GM19397 (cell line): ENCODE results near the gene USP24.
"Not testable (repeated sequence)": the region's sequence is repeated elsewhere in the genome, so short reads cannot be mapped to it uniquely, and the experiment has no call there.

ENCODE experiments used
- ATAC-seq: cut with Tn5 transposase; IDR thresholded peaks from one replicate; pipeline ENCODE4 v1.9.1; 2021; ENCODE audit warnings: mild to moderate bottlenecking, moderate library complexity; ENCODE audit not compliant: unreplicated experiment

Gene USP24

DNA sequence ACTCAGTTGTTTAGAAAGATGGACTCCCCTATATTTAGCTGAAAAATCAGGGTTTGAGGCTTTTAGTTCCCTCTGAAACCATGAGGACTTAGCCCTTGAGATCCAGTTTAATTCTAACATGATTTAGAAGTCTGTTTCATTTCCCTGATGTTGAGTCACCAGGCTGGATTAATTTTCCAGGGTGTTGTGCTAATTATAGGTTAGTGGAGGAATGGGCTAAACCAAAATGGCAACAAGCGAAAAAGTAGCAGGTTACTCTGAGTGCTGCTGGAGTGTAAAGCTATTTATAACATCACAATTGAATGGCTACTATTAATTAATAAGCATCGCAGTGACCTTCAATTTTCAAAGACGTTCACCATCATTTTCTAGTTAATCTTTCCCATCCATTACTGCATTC lies 15.5 kb upstream of the USP24 start:
- ATAC-seq: no peak

DNA sequence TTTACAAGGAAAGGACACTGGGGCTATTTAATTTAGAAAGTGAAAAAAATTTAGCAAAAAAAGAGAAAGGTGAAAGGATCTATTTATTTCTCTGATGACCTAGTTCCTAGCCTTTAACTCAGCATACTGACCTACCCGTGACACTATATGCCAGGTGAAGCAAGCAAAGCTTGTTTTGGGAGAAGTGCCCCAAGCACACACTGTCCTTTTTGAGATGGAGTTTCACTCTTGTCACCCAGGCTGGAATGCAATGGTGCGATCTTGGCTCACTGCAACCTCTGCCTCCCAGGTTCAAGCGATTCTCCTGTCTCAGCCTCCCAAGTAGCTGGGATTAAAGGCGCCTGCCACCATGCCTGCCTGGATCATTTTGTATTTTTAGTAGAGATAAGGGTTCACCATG lies 14.6 kb upstream of the USP24 start:
- ATAC-seq: not testable (repeated sequence)

DNA sequence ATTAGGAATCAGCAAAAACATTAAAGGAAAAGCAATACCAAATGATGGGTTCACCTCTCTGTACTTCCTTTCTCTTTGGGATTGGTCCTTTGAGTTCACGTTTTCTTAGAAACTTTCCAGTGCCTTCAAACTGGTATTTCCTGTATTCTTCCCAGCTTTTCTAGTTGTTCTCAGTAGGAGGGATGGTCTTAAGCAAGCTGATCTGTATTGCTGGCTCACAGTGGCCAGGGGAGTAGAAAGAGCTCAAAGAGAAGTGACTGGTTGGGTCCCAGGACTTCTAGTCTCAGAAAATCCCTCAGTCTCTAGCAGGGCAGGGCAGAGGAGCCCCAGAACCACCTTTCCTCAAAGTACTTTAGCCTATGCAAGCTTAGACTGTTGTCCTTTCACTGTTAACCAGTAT lies 10.1 kb upstream of the USP24 start:
- ATAC-seq: no peak

DNA sequence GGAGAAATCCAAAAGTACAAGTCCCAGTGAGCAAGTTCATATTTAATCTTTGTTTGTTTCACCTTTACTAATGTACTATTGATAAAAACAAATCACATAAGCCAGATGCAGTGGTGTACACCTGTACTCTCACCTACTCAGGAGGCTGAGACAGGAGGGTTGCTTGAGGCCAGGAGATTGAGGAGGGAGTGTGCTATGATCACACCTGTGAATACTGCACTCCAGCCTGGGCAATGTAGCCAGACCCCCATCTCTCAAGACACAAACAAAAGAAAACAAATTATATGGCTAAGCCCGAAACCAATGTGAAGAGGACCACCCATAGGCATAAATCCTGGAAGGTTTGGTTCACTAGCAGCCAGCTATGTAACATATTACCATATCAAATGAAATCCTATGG lies 9.6 kb upstream of the USP24 start:
- no peak for ATAC-seq

DNA sequence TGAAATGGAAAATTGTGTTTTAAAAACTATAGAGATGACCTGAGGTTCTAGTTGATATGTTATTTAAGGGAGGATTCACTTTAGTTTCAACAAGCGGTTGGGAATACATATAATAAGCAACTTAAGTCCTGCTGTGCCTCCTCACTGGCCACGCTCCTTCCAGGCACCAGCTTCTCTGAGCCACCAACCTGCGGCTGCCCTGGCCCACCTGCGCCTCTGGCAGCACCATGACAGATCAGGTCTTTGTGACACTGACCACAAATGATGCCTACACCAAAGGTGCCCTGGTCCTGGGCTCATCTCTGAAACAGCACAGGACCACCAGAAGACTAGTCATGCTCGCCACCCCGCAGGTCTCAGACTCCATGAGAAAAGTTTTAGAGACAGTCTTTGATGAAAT lies 7.0 kb upstream of the USP24 start:
- ATAC-seq: no peak

DNA sequence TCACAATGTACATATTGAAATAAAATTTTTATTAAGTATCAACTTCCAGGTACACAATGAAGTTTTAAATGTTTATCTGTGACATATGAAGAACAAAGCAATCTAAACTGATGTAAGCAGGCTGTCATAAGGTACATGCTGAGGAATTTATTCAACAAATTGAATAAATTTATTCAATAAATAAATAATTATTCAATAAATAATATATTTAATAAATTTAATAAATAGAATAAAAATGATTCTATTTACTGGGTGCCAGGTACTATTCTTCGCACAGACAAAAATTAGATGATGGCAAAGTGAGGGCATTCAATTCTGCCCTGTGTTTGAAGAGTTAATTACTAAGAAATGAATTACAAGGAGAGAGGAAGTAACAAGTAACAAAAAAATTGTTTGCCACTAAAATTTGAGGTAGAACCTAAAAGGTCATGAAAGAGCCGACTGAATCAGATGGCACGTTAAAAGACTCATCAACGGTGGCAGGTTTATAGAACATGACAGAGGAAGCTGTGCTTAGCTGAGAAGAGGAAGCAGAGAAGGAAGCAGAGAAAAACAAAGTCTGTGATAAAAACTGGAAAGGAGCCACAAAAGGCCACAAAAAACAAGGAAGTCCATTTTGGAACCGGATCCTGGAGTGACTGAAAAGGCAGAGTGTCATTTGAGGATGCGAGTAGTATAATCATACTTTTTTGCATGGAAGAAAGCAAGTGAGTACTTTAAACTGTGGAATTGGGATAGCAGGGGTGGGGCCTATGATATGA lies 2.2 kb upstream of the USP24 start:
- no peak for ATAC-seq

DNA sequence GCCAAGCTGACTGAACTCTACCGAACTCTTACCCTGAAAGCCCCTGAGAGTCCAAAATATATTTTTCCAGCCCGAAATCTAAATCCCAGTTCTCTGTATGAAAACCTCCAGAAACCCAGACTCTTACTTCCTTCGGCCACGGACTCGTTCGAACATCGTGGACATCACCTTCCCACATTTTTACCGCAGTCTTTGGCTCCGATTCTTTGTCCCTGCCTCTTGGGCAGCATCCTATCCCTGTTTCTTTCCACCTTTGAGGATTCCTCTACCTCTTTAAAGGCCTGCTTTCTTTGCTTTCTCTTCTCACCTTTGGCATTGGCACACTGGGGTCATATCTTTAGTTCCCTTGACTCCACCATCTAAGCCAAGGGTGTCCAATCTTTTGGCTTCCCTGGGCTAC lies 932 bp upstream of the USP24 start:
- ATAC-seq: no peak

DNA sequence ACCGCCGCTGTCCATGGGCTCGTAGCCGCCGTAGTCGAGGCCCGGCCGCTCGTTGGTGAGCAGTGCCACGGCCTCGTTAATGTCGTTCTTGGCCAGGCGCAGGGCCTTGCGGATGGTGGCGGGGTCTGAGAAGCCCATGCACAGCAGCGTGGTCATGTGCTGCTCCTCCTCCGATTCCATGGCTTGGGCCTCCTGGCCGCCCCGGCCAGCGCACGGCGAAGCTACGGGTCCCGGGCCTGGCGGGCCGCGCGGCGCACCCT lies 300 bp downstream of the USP24 start:
- ATAC-seq: peak; percentile 32

DNA sequence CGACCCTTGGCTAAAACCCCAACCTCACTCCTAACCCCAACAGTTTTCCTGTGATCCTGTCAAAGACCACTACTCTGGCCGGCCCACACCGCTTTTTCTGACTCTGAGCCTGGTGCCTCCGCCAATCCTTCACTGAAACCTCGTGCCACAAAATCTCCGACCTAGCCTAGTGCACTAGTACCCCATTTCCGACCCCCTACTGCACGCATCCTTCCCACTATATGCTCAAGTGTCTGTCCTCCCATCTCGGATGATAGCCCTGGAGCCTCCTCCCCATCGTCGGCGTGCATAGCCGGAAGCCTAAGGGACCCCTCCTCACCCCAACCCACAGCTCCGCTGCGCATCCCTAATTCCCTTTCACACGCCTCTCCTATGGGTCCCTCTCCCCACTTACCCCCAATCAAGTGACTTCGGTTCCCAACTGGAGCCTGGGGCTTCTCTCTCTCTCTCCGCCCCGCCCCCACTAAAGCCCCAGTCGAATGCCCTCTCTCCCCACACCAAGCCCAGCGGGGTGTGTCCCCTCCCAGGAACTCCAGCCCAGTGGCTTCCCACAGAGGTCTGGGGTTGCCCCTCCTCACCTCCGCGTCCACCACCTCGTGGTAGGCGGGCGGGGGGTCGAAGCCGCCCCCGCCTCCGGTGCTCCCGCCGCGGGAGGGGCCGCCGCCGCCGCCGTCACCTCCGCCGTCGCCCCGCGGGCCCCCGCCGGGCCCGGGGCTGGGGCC lies 791 bp downstream of the USP24 start:
- ATAC-seq: no peak

DNA sequence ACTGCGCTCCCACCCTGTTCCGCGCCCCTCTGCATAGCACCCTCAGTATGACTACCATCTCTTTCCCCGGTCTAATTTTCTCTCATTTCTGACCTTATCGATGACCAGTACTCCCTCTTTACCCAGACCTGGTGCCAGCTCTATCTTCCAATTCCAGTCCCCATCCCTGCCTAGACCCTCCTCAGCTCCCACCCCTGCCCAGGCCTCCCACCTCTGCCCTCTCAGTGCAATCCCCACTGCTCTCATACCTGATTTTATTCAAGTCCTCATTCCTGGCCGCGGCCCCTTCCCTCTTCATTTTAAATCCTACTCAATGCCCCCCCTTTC lies 1.3 kb downstream of the USP24 start:
- no peak for ATAC-seq

DNA sequence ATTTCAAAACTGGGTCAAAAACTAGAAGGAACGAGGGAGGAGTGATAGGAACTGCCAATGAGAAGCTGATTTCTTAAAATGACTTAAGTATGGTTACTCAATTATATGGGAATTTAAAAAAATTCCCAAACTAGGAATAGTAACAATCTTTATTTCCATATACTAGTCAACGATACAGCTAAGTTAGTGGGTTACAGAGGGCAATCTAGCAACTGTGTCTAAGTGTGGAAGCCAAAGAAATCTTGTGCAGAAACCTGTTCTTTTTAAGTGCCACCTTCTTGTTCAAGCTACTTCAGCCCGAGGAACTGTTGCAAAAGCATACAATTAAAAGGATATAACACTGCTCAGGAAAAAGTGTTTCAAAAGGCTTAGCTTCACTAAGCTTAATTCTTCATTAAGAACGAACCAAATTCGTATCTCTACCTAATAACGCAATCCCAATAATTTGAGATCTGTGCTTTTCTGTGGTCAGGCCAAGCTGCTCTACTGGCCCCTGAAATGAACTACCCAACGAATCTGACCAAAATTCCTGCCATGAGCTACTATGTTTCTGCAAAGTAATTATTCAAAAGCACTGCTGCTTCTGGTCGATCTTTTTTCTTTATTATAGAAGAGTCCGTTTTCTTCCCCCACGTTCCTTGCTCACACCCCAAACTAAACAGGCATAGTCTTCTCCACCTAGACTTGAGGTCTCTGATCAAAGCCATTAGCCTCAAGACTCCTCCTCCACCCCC lies 1.8 kb downstream of the USP24 start:
- no peak for ATAC-seq

DNA sequence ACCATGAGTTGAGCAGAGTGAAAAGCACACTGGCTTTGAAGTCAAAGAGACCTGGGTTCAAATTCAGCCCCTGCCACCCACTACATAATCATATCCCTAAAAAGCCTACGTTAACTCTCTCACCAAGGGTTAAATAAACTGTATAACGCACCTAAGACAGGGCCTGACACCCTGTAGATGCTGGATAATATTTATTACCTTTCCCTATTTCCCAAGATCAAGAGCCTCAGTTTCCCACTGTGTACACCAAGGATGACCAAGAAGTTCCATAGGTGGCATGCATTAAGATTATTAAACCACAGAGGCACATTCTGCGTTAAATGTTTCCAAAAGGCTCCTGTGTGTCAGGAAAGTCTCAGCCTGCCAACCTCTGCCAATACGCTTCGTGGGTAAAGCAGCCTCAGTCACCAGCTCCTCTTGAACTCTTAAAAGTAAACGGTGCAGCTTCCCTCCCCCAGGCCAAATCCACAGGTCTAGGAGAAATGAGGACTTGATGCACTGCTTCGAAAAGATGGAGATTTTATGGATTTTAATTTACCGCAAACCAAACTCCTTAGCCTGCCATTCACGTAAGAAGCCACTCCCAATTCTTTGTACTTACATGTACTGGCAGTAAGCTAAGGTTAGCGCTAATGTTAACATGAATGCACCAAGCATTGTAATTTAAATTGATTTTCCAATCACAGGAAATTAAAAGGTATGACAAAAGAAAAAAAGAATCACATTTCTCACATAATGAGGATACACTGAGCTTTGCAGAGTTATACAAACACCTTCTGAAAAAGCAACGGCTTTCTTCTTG lies 2.6 kb downstream of the USP24 start:
- ATAC-seq: no peak

DNA sequence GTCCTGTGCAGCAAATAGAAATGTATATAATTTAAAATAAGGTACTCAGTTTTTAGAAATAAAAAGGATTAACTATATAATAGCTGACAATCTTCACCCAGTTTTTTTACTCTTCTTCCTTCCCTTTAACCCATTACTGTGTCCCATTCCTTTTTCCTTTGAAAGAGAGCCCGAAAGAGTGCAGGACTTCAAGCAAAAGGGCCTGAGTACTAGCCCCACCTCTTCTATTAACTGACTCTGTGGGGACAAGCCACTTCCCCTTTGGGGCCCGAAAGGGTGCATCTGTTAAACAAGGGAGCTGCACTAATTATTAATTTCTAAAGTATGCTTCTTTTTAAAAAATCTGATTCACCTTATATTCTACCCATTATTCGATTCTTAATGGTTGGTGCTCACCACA lies 3.3 kb downstream of the USP24 start:
- ATAC-seq: no peak

DNA sequence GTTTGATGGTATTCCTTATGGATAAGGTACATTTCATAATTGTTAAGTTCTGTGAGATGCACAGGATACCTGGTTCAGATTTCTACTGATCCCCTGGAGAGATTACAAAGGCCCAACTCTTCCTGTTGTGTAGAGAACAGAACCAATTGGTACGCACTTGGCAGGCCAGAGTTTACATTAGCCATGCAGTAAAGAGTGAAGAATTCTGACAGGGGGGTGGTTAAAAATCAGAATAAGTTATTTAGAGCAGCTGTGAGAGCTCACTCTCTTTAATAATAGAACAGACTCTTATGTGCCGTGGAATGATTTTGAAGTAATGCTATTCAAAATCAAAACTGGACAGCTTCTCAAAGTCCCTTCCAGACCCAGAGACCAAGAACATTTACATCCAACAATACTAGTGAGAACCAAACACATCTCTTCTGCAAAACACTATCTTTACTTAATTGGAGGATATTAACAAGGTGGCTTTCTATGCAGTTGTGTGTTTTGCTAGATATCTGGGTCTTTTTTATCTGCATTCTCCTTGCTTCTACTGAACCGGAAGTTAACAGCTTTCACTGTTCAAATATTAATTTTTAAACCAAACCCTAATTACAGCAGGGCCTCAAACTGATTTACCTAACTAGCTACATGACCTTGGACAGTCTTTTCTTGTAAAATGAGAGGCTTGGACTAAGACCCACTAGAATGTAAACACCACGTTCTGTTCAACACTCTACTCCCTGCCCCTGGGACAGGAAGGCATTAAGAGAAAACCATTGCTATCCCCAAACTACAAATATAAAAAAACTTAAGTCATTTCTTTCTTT lies 4.0 kb downstream of the USP24 start:
- ATAC-seq: no peak

DNA sequence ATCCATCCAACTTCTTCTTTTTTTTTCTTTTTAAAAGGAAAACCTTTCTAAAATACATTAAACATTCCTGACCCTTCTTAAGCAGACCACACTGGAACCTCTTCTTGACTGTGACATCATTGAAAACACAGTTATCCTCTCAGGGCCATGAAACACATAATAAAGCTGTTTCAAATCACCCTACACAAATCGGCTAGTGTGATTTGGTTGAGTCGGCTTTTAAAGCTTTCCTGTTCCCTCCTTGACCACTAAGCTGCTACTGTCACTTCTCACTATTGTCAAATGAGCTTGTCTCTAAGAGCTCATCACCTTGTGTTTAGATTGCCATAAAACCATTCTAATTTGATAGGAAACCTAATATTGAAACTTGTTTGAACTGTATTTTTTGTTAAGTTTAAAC lies 5.9 kb downstream of the USP24 start:
- no peak for ATAC-seq

DNA sequence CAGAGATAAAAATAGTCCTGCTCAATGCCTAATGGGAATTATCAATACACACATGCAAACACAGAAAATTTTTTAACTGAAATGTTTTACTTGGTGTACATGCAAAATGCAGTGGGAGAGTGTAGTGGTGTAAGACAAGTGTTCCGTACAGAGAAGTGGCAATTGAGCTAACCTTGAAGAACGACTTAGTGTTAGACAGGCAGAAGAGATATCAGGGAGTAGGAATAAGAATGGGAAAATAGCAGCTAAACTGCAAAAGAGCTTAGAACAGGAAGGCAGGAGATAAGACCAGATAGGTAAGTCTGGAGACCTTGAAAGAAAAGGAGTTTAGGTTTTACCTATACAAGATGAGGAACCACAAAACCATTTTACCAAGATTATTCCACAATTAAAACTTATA lies 9.0 kb downstream of the USP24 start:
- no peak for ATAC-seq

DNA sequence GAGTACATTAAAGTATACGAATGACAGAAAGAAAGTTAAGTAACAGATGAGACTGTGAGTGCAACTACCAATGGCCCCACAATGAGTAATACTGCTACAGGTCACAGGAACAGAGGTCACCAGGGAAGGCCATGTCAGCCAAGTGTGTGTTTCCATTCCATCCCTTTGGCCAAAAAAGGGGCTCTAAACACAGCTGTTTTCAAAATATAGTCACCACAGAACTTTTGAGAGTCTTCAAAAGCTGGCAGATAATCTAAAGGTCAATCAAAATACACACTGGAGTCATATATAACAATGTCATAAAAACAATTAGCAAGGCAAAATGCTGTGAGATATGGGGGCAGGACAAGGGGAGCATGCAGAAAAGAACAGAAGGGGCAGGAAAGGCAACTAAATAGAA lies 10.2 kb downstream of the USP24 start:
- no peak for ATAC-seq

DNA sequence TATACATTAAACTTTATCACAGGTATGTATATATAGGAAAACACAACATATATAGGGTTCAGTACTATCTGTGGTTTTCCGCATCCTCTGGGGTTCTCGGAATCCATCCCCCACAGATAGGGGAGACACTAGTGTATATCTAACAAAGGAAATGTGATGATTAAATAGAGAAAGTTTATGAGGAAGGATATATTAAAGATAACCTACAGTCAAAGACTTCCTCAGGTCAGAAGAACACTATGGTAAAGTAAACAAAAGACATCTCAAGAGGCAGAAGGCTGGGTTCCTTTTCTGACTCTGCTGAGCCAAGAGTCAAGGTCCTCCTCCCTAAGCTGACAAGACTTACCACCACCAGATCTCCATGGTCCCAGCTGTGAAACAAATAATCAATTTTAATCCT lies 12.1 kb downstream of the USP24 start:
- ATAC-seq: no peak

DNA sequence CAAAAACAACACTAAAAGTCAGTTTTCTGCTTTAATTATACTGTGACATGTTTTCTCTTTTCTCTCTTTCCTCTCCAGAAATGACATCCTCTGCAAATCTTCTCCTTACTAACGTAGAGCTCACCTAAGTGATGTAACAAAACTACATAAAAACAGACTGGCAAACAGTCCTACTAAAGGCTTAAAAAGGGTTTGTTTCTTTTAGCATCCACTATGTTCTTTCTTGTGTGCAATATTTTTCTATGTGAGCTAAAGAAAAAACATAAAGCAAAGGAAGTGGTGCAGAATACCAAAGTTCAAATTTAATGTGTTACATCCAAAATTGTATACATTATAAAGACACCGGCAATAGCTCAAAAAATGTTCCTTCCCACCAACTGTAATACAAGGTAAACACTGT lies 14.5 kb downstream of the USP24 start:
- ATAC-seq: no peak

DNA sequence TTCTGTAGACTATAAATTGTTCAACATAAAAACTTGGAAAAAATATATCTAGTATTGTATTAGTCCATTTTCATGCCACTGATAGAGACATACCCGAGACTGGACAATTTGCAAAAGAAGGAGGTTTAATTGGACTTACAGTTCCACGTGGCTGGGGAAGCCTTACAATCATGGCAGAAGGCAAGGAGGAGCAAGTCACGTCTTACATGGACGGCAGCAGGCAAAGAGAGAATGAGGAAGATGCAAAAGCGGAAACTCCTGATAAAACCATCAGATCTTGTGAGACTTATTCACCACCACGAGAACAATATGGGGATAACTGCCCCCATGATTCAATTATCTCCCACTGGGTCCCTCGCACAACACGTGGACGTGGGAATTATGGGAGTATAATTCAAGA lies 15.4 kb downstream of the USP24 start:
- ATAC-seq: not testable (repeated sequence)

DNA sequence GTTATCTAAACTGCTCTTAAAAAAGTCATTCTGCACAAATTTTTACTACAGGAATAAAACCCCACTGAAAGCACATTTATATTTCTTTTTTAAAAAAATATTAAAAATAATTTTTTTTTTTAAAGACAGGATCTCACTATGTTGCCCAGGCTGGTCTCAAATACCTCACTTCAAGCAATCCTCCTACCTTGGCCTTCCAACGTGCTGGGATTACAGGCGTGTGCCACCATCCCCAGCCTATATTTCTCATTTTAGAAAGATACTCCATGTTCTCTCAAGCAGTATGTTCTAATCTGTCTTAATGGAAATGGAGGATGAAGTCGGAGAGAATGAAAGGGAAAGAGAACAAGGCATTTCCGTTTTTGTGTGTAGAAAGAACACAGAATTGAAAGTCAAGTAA lies 17.1 kb downstream of the USP24 start:
- ATAC-seq: no peak
